Head of caudate nucleus (tissue), 42 donors: ENCODE results near the gene SCNN1B.
"Not testable (repeated sequence)": the region's sequence is repeated elsewhere in the genome, so short reads cannot be mapped to it uniquely, and the experiment has no call there.

ENCODE experiments used
- DNase-seq, 42 donors: peaks; one replicate each; pipeline versions ENCODE4 v3.0.0 to v3.0.0-alpha.2; 2020 to 2021; ENCODE audit warnings: mixed read lengths in 7 of 42
- intact Hi-C: fragments of 100-400 bp; cut with DNase I; formaldehyde crosslinking; loops from one replicate; pipeline ENCODE4 v1.15.0; 2022

SCNN1B gene

GRCh38 chr16:23371368-23371767 is 69.3 kb downstream of the SCNN1B start:
- intact Hi-C loops: no loop called here
- no peak for DNase-seq

GRCh38 chr16:23373436-23374219 is 71.5 kb downstream of the SCNN1B start:
- intact Hi-C loops: no loop called here
- no peak for DNase-seq

GRCh38 chr16:23374721-23375510 is 72.8 kb downstream of the SCNN1B start:
- DNase-seq: no peak
- intact Hi-C loops: no loop called here

- intact Hi-C loops: no loop called here
- DNase-seq: no peak
Measured at GRCh38 chr16:23375643-23376042, 73.5 kb downstream of the SCNN1B start.

GRCh38 chr16:23377071-23377931 is 75.2 kb downstream of the SCNN1B start:
- DNase-seq: no peak
- intact Hi-C loops: no loop called here

GRCh38 chr16:23378256-23378655 is 76.2 kb downstream of the SCNN1B start:
- no peak for DNase-seq

GRCh38 chr16:23378921-23379320 is 76.8 kb downstream of the SCNN1B start:
- intact Hi-C loops: no loop called here
- DNase-seq: no peak

More at GRCh38 chr16:23378256-23378655, 76.2 kb downstream of the SCNN1B start:
- intact Hi-C loops: no loop called here

- intact Hi-C loops: no loop called here
- no peak for DNase-seq
Measured at GRCh38 chr16:23379707-23380106, 77.6 kb downstream of the SCNN1B start.

GRCh38 chr16:23380501-23380951 is 78.4 kb downstream of the SCNN1B start:
- no peak for DNase-seq
- intact Hi-C loops: no loop called here

- DNase-seq, intact Hi-C loops: not testable (repeated sequence)
Measured at GRCh38 chr16:23381702-23382101, 79.6 kb downstream of the SCNN1B start.

GRCh38 chr16:23382279-23382678 is 80.2 kb downstream of the SCNN1B start:
- intact Hi-C loops: no loop called here
- DNase-seq: no peak

GRCh38 chr16:23383881-23384280 is 81.8 kb downstream of the SCNN1B start:
- intact Hi-C loops: no loop called here

GRCh38 chr16:23384878-23385277 is 82.8 kb downstream of the SCNN1B start:
- no peak for DNase-seq
- intact Hi-C loops: no loop called here

More at GRCh38 chr16:23383881-23384280, 81.8 kb downstream of the SCNN1B start:
- no peak for DNase-seq

- DNase-seq: no peak
- intact Hi-C loops: no loop called here
Measured at GRCh38 chr16:23385441-23385840, 83.3 kb downstream of the SCNN1B start.

GRCh38 chr16:23387666-23388065 is 85.6 kb downstream of the SCNN1B start:
- no peak for DNase-seq
- intact Hi-C loops: no loop called here

- no peak for DNase-seq
Measured at GRCh38 chr16:23388786-23389185, 86.7 kb downstream of the SCNN1B start.

GRCh38 chr16:23389201-23389600 is 87.1 kb downstream of the SCNN1B start:
- intact Hi-C loops: no loop called here
- no peak for DNase-seq

More at GRCh38 chr16:23388786-23389185, 86.7 kb downstream of the SCNN1B start:
- intact Hi-C loops: no loop called here

GRCh38 chr16:23389936-23390335 is 87.8 kb downstream of the SCNN1B start:
- DNase-seq, intact Hi-C loops: not testable (repeated sequence)
